ENCODE data around the gene ASCC3.
"Not testable (repeated sequence)": the region's sequence is repeated elsewhere in the genome, so short reads cannot be mapped to it uniquely, and the experiment has no call there.

Gene ASCC3

GRCh38 chr6:100839419-100839818 lies 41.7 kb downstream of the ASCC3 start:
- no peak overlapping the region for H3K4me3 ChIP-seq (ENCODE audit: low read length)
- TF ChIP-seq, protein P1, sequence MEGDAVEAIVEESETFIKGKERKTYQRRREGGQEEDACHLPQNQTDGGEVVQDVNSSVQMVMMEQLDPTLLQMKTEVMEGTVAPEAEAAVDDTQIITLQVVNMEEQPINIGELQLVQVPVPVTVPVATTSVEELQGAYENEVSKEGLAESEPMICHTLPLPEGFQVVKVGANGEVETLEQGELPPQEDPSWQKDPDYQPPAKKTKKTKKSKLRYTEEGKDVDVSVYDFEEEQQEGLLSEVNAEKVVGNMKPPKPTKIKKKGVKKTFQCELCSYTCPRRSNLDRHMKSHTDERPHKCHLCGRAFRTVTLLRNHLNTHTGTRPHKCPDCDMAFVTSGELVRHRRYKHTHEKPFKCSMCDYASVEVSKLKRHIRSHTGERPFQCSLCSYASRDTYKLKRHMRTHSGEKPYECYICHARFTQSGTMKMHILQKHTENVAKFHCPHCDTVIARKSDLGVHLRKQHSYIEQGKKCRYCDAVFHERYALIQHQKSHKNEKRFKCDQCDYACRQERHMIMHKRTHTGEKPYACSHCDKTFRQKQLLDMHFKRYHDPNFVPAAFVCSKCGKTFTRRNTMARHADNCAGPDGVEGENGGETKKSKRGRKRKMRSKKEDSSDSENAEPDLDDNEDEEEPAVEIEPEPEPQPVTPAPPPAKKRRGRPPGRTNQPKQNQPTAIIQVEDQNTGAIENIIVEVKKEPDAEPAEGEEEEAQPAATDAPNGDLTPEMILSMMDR (conservative IDR thresholded peaks at IDR 0.05; ENCODE audit: low read depth, low read length): no peak
- DNase-seq (ENCODE audit: low read depth): no peak

DNA sequence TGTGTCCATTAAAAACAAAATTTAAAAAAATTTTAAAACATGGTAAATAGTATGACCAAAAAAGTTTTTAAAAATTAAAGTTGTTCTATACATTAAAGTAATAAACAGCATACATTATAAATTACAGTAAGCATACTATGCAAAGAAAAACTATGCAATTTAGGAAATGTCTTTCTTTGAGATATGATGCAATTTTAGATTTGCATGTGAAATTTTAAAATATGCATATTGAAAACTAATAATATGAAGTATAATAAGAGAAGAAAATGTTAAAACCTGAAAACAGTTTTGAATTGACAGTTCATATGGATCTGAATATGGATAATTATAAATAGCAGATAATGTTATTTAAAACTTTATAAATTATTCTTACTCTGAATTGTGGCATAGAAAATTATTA lies 43.1 kb downstream of the ASCC3 start:
- TF ChIP-seq, protein P1 (conservative IDR thresholded peaks at IDR 0.05; ENCODE audit: low read depth, low read length): no peak
- no peak for DNase-seq (ENCODE audit: low read depth)
- no peak overlapping the region for H3K4me3 ChIP-seq (ENCODE audit: low read length)

DNA sequence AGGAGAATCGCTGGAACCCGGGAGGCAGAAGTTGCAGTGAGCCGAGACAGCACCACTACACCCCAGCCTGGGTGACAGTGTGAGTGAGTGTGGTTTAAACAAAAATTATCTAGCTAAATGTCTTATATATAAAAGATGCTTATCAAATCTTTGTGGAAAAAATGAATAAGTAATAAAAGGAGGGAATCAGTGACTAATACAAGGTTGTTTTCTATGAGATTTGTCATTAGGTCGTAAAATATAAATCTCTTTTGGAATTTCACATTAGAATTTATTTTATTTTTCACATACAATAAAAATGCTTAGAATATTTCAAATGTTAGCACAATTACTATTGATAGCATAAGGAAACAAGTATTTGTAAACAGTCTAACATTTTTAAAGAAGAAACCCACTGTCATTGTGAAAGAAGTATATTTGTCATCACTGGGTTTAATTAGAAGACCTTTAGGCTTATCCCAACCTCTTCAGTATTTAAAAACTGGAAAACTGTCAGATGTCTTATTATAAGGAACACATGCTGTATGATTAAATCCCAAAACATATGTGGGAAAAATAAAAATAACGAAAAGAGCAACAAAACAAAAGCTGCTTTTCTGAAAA lies 47.1 kb downstream of the ASCC3 start:
- TF ChIP-seq, protein P1 (conservative IDR thresholded peaks at IDR 0.05; ENCODE audit: low read depth, low read length): no peak
- no peak for DNase-seq (ENCODE audit: low read depth)
- H3K4me3 ChIP-seq (ENCODE audit: low read length): no peak overlapping the region

GRCh38 chr6:100829077-100829595 lies 52.0 kb downstream of the ASCC3 start:
- H3K4me3 ChIP-seq (ENCODE audit: low read length); DNase-seq (ENCODE audit: low read depth): not testable (repeated sequence)

DNA sequence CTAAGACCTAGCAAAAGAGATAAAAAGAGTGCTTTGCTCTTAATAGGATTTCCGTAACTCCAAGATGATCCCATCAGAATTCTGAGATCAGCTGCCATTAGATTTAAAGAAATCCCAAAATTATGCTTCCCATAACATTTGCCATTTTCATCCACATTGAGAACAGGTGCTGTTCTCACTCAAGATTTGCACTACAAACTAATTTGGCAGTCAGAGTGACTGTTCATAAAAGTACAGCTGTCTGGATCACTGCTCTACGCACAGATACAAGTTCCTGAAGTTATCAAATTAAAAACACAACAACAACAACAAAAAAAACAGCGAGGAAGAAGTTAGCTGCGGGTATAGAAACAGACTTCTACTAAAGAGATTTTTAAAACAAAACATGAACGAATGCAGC lies 58.1 kb downstream of the ASCC3 start:
- DNase-seq (ENCODE audit: low read depth): no peak
- TF ChIP-seq, protein P1 (conservative IDR thresholded peaks at IDR 0.05; ENCODE audit: low read depth, low read length): no peak
- H3K4me3 ChIP-seq (ENCODE audit: low read length): no peak overlapping the region

GRCh38 chr6:100818066-100818465 lies 63.1 kb downstream of the ASCC3 start:
- DNase-seq (ENCODE audit: low read depth): no peak
- no peak overlapping the region for H3K4me3 ChIP-seq (ENCODE audit: low read length)
- TF ChIP-seq, protein P1 (conservative IDR thresholded peaks at IDR 0.05; ENCODE audit: low read depth, low read length): no peak

DNA sequence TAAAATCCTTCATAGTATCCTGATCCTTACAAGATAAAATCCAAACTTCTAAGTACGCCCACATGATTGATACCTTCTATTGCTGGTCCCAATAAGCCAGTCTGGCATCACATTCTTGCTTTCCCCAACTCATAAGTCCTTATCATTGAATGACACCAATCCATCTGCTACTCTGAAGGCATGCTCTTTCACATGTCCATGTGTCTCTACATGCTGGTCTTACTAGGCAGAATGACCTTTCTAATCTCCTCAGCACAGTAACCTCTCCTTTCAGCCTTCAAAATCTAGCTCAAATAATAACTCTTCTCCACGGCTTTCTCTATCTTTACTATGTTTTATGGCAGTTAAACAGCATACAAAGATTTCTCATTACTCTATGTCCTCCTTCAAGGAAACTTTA lies 71.1 kb downstream of the ASCC3 start:
- H3K4me3 ChIP-seq (ENCODE audit: low read length): no peak overlapping the region
- TF ChIP-seq, protein P1 (conservative IDR thresholded peaks at IDR 0.05; ENCODE audit: low read depth, low read length): no peak
- no peak for DNase-seq (ENCODE audit: low read depth)
